HEK293 (cell line): Measurements from ENCODE around the gene LMNA.

Experiments
- CTCF ChIA-PET: fragments of 350-600 bp; formaldehyde crosslinking; extraction: SDS; loops from one replicate; lab custom pipeline; 2021; ENCODE audit warnings: antibody characterized with exemption; lab: Yijun Ruan, JAX
- POLR2A ChIA-PET: fragments of 300-600 bp; formaldehyde crosslinking; extraction: SDS; loops from one replicate; lab custom pipeline; 2020; ENCODE audit warnings: antibody characterized with exemption, inconsistent platforms; lab: Yijun Ruan, JAX
- H3K27ac ChIP-seq: fragments of 200-500 bp; sonication (Bioruptor generic); 2 replicates; pipeline ENCODE4 v1.5.1; 2014; ENCODE audit warnings: low read depth, low read length, control low read depth, inconsistent platforms; ENCODE audit errors: extremely low read depth
- H3K36me3 ChIP-seq, 2 experiments: fragments of 200-500 bp in 1 of 2; sonication (Bioruptor generic) in 1 of 2; 1 replicate in 1 of 2; 2 replicates in 1 of 2; pipeline ENCODE4 v1.5.1; 2014 to 2017; ENCODE audit warnings: inconsistent platforms in 2 of 2, low read length in 2 of 2; ENCODE audit not compliant: control insufficient read depth in 2 of 2, insufficient read depth in 1 of 2
- H3K4me1 ChIP-seq: fragments of 200-500 bp; sonication (Bioruptor generic); 2 replicates; pipeline ENCODE4 v1.5.1; 2014; ENCODE audit warnings: mild to moderate bottlenecking, low read length, inconsistent platforms; ENCODE audit not compliant: control insufficient read depth, insufficient read depth
- H3K4me3 ChIP-seq: 2 replicates; pipeline ENCODE4 v1.5.1; 2011; ENCODE audit warnings: low read depth, mild to moderate bottlenecking, control low read depth, low read length, moderate library complexity
- H3K9me3 ChIP-seq: fragments of 200-500 bp; sonication (Bioruptor generic); 2 replicates; pipeline ENCODE4 v1.5.1; 2014; ENCODE audit warnings: low read depth, low read length, inconsistent platforms; ENCODE audit not compliant: control insufficient read depth, insufficient read depth
- GLIS2 ChIP-seq: fragments of 450-650 bp; formaldehyde crosslinking; IDR thresholded peaks from 2 replicates; pipeline ENCODE4 v1.5.1; 2016; ENCODE audit warnings: missing biosample characterization, missing genetic modification characterization
- IKZF3 ChIP-seq: fragments of 450-650 bp; IDR thresholded peaks from 2 replicates; pipeline ENCODE4 v1.5.0; 2018; ENCODE audit warnings: missing biosample characterization, mild to moderate bottlenecking, missing genetic modification characterization, moderate library complexity
- KLF1 ChIP-seq: fragments of 450-650 bp; formaldehyde crosslinking; IDR thresholded peaks from 2 replicates; pipeline ENCODE4 v1.5.1; 2016; ENCODE audit warnings: missing biosample characterization, missing genetic modification characterization
- PATZ1 ChIP-seq: fragments of 450-650 bp; formaldehyde crosslinking; IDR thresholded peaks from 2 replicates; pipeline ENCODE4 v1.5.1; 2016; ENCODE audit warnings: missing biosample characterization, missing genetic modification characterization
- PRDM1 ChIP-seq: fragments of 450-650 bp; formaldehyde crosslinking; IDR thresholded peaks from 2 replicates; pipeline ENCODE4; 2016; ENCODE audit warnings: missing biosample characterization, missing genetic modification characterization
- SETDB1 ChIP-seq: IDR thresholded peaks from one replicate; pipeline ENCODE4 v1.6.1; 2017; ENCODE audit warnings: mild to moderate bottlenecking, low read length, moderate library complexity, mixed read lengths; ENCODE audit not compliant: insufficient read length
- ZBTB17 ChIP-seq: fragments of 450-650 bp; formaldehyde crosslinking; IDR thresholded peaks from 2 replicates; pipeline ENCODE4 v1.5.1; 2016; ENCODE audit warnings: missing biosample characterization, missing genetic modification characterization
- ZBTB20 ChIP-seq: fragments of 450-650 bp; formaldehyde crosslinking; IDR thresholded peaks from 2 replicates; pipeline ENCODE4 v1.5.1; 2016; ENCODE audit warnings: missing biosample characterization, missing genetic modification characterization
- ZBTB21 ChIP-seq: fragments of 450-650 bp; formaldehyde crosslinking; IDR thresholded peaks from 2 replicates; pipeline ENCODE4 v1.5.1; 2017; ENCODE audit warnings: missing biosample characterization, missing genetic modification characterization
- ZBTB8A ChIP-seq: fragments of 450-650 bp; formaldehyde crosslinking; IDR thresholded peaks from 2 replicates; pipeline ENCODE4 v1.5.1; 2016; ENCODE audit warnings: missing biosample characterization, missing genetic modification characterization
- ZFP37 ChIP-seq: fragments of 450-650 bp; formaldehyde crosslinking; IDR thresholded peaks from 2 replicates; pipeline ENCODE4 v1.5.1; 2016; ENCODE audit warnings: missing biosample characterization, missing genetic modification characterization
- ZIC2 ChIP-seq: fragments of 450-650 bp; formaldehyde crosslinking; IDR thresholded peaks from 2 replicates; pipeline ENCODE4 v1.5.1; 2016; ENCODE audit warnings: missing biosample characterization, missing genetic modification characterization
- ZNF350 ChIP-seq: fragments of 450-650 bp; formaldehyde crosslinking; IDR thresholded peaks from 2 replicates; pipeline ENCODE4 v1.5.0; 2017; ENCODE audit warnings: missing biosample characterization, mild to moderate bottlenecking, missing genetic modification characterization
- TF ChIP-seq, protein P1 (sequence below): fragments of 450-650 bp; formaldehyde crosslinking; IDR thresholded peaks from 2 replicates; pipeline ENCODE4 v1.5.1; 2016; ENCODE audit warnings: missing biosample characterization, missing genetic modification characterization
- TF ChIP-seq, protein P2 (sequence below): fragments of 450-650 bp; formaldehyde crosslinking; IDR thresholded peaks from 2 replicates; pipeline ENCODE4 v1.5.1; 2017; ENCODE audit warnings: missing biosample characterization, missing genetic modification characterization
- TF ChIP-seq, protein P3 (sequence below): fragments of 450-650 bp; formaldehyde crosslinking; IDR thresholded peaks from 2 replicates; pipeline ENCODE4 v1.5.1; 2016; ENCODE audit warnings: missing biosample characterization, missing genetic modification characterization

LMNA gene

DNA sequence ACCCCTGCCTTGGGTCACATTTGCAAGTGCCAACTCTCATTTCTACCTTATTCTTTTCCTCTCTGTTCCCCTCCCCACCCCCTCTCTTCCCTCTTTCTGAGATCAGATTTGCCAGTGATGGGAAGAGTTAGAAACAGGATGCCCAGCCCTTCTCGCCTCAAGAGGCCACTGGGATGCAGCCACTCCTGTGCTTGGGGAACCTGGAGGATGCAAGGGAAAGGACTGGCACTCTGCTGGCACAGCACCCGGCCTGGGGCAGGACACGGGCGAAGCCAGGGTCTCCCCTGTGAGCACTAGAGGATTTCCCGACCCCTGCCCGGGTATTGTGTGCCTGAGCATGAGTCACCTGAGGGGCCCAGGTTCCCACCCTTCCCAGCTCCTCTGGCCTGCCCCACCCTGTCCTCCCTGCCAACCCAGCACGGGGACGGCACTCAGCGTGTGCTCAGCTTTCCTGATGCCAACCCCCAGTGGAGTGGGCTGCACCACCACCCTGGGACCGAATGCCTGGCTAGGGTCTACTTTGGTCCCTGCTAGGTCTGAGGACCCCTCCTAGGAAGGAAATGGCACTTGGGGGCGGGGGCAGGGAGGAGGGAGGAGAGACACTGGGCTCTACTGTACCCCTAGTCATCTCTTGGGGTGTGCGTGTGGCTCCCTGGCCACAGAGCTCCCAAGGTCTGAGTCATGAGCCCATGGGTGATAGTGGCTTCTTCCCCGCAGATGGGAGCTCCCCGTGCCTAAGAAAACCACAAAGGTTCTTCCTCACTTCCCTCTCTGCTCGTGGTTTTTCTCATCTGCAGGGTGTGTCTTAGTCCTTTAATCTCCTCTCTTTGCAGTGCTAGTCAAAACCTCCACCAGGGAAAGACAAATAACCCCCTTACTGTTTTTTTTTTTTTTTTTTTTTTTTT lies 12.4 kb downstream of the LMNA start:
- Histone ChIP-seq H3K27ac (peak overlapping the region; percentile 40), H3K9me3 (no peaks in the 10 kb centered on the region), H3K36me3 (peaks cover 12 to 13% of the 10 kb centered on the region in 2 experiments; a peak in 2 of 3 replicates), H3K4me1 (peaks cover 28% of the 10 kb centered on the region), H3K4me3 (0 out of 2 replicates have a peak overlapping the region, but pooled peaks have one; percentile 15)
- POLR2A ChIA-PET: interaction anchor here (0.7 to 5.8 kb wide), 3 partner anchors 12 to 157 kb away, joined by 7 to 61 read pairs (median 8); partner anchors contain the start of genes LMNA and PMF1
- TF ChIP-seq ZBTB8A (no peak), IKZF3 (no peak), ZNF350 (tag by site-specific recombination) (no peak), ZBTB20 (peak; percentile 22; the same call in 1 of the 2 replicates), KLF1 (tag by site-specific recombination) (peak; percentile 50), ZIC2 (tag by site-specific recombination) (0 out of 2 replicates have a peak, but pooled peaks have one; percentile 14), PATZ1 (tag by site-specific recombination) (peak; percentile 9; the same call in 1 of the 2 replicates), GLIS2 (tag by site-specific recombination) (peak; percentile 15; the same call in 1 of the 2 replicates), PRDM1 (tag by site-specific recombination) (peak; percentile 37; the same call in 1 of the 2 replicates), ZBTB21 (tag by site-specific recombination) (0 out of 2 replicates have a peak, but pooled peaks have one; percentile 3), ZFP37 (peak; percentile 11; the same call in 1 of the 2 replicates)
- TF ChIP-seq, protein P1, sequence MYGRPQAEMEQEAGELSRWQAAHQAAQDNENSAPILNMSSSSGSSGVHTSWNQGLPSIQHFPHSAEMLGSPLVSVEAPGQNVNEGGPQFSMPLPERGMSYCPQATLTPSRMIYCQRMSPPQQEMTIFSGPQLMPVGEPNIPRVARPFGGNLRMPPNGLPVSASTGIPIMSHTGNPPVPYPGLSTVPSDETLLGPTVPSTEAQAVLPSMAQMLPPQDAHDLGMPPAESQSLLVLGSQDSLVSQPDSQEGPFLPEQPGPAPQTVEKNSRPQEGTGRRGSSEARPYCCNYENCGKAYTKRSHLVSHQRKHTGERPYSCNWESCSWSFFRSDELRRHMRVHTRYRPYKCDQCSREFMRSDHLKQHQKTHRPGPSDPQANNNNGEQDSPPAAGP: 0 out of 2 replicates have a peak, but pooled peaks have one; percentile 13
- TF ChIP-seq, protein P2, sequence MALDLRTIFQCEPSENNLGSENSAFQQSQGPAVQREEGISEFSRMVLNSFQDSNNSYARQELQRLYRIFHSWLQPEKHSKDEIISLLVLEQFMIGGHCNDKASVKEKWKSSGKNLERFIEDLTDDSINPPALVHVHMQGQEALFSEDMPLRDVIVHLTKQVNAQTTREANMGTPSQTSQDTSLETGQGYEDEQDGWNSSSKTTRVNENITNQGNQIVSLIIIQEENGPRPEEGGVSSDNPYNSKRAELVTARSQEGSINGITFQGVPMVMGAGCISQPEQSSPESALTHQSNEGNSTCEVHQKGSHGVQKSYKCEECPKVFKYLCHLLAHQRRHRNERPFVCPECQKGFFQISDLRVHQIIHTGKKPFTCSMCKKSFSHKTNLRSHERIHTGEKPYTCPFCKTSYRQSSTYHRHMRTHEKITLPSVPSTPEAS (tag by site-specific recombination): no peak
- TF ChIP-seq, protein P3, sequence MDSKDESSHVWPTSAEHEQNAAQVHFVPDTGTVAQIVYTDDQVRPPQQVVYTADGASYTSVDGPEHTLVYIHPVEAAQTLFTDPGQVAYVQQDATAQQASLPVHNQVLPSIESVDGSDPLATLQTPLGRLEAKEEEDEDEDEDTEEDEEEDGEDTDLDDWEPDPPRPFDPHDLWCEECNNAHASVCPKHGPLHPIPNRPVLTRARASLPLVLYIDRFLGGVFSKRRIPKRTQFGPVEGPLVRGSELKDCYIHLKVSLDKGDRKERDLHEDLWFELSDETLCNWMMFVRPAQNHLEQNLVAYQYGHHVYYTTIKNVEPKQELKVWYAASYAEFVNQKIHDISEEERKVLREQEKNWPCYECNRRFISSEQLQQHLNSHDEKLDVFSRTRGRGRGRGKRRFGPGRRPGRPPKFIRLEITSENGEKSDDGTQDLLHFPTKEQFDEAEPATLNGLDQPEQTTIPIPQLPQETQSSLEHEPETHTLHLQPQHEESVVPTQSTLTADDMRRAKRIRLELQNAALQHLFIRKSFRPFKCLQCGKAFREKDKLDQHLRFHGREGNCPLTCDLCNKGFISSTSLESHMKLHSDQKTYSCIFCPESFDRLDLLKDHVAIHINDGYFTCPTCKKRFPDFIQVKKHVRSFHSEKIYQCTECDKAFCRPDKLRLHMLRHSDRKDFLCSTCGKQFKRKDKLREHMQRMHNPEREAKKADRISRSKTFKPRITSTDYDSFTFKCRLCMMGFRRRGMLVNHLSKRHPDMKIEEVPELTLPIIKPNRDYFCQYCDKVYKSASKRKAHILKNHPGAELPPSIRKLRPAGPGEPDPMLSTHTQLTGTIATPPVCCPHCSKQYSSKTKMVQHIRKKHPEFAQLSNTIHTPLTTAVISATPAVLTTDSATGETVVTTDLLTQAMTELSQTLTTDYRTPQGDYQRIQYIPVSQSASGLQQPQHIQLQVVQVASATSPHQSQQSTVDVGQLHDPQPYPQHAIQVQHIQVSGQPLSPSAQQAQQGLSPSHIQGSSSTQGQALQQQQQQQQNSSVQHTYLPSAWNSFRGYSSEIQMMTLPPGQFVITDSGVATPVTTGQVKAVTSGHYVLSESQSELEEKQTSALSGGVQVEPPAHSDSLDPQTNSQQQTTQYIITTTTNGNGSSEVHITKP (tag by site-specific recombination): 0 out of 2 replicates have a peak, but pooled peaks have one; percentile 35
- CTCF ChIA-PET: interaction anchor here (0.7 to 25.6 kb wide), 5 partner anchors 11 to 189 kb away, joined by 3 to 1029 read pairs (median 11); partner anchors contain the start of gene LMNA

DNA sequence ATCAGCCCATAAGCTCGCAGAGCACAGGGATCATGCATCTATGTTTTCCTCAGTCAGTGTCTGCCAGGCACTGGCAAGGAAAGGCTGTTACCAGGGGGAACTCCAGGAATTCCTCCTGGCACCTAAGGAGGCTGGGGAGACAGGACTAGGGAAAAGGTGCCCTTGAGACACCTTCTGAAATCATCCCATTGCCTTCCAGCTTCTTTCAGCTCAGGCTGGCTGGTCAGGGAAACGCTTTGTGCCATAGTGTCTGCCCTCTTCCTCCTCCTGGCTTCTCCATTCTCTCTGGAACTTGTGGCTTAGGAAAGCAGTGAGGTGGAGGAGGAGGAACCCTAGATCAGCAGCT lies 13.8 kb downstream of the LMNA start:
- peak; percentile 80 for TF ChIP-seq ZBTB17 (tag by site-specific recombination)
- TF ChIP-seq SETDB1: no peak
- Histone ChIP-seq H3K4me3 (no peak overlapping the region), H3K36me3 (peaks cover 14 to 23% of the 10 kb centered on the region in 2 experiments; a peak in 2 of 3 replicates), H3K9me3 (no peaks in the 10 kb centered on the region), H3K4me1 (peaks cover 19% of the 10 kb centered on the region), H3K27ac (no peak overlapping the region)
- CTCF ChIA-PET: interaction anchor here (0.6 to 25.6 kb wide), 11 partner anchors 10 to 313 kb away, joined by 3 to 1029 read pairs (median 5); partner anchors contain the start of gene LMNA
- POLR2A ChIA-PET: interaction anchor here (0.7 to 5.8 kb wide), 5 partner anchors 14 to 85 kb away, joined by 3 to 61 read pairs (median 8); partner anchors contain the start of genes LMNA, PMF1 and SLC25A44
